Common myeloid progenitor, CD34-positive (primary cell): Measurements from ENCODE around the gene CPT1C.

ENCODE experiments used
- CTCF ChIA-PET: fragments of 350-600 bp; sonication (Branson Sonifier 250); formaldehyde crosslinking; loops from one replicate; lab custom pipeline; 2021; ENCODE audit warnings: antibody characterized with exemption; lab: Charles Lee
- POLR2A ChIA-PET: fragments of 350-600 bp; sonication (Branson Sonifier 250); formaldehyde crosslinking; loops from one replicate; lab custom pipeline; 2021; ENCODE audit warnings: antibody characterized with exemption; lab: Charles Lee
- DNase-seq, 3 donors: peaks; one replicate each; pipeline versions ENCODE4 v3.0.0 to v3.0.0-alpha.2; 2013
- H3K27ac ChIP-seq, 2 experiments: 1 replicate in 1 of 2; 2 replicates in 1 of 2; pipeline ENCODE4 v1.7.0; 2013; ENCODE audit warnings: inconsistent platforms in 2 of 2, low read length in 2 of 2, mild to moderate bottlenecking in 2 of 2, low read depth in 1 of 2, moderate library complexity in 1 of 2; ENCODE audit not compliant: severe bottlenecking in 2 of 2, insufficient read depth in 1 of 2, poor library complexity in 1 of 2
- H3K27me3 ChIP-seq, 5 experiments: replicated peaks in 2 of 5; 1 replicate in 3 of 5; 2 replicates in 2 of 5; pipeline versions ENCODE4 v1.6.1 to v1.7.0; 2013; ENCODE audit warnings: low read length in 4 of 5, mild to moderate bottlenecking in 2 of 5, moderate library complexity in 2 of 5, inconsistent platforms in 1 of 5; ENCODE audit not compliant: insufficient read depth in 5 of 5, control insufficient read depth in 4 of 5
- H3K36me3 ChIP-seq, 4 experiments: 1 replicate in 2 of 4; 2 replicates in 2 of 4; pipeline versions ENCODE4 v1.6.1 to v1.7.0; 2013; ENCODE audit warnings: low read length in 3 of 4, control low read depth in 1 of 4, mild to moderate bottlenecking in 1 of 4; ENCODE audit not compliant: control insufficient read depth in 4 of 4, insufficient read depth in 4 of 4
- H3K4me1 ChIP-seq, 4 experiments: 1 replicate in 3 of 4; 2 replicates in 1 of 4; pipeline versions ENCODE4 v1.6.1 to v1.7.1; 2013; ENCODE audit warnings: low read length in 3 of 4, mild to moderate bottlenecking in 3 of 4, control low read depth in 1 of 4, inconsistent platforms in 1 of 4, moderate library complexity in 1 of 4; ENCODE audit not compliant: control insufficient read depth in 4 of 4, insufficient read depth in 4 of 4; ENCODE audit errors: control extremely low read depth in 1 of 4
- H3K4me3 ChIP-seq, 7 experiments: 1 replicate in 4 of 7; 2 replicates in 3 of 7; pipeline versions ENCODE4 v1.5.1 to v1.7.0; 2013; ENCODE audit warnings: mild to moderate bottlenecking in 7 of 7, low read length in 6 of 7, moderate library complexity in 6 of 7, inconsistent platforms in 2 of 7, low read depth in 2 of 7, control low read depth in 1 of 7; ENCODE audit not compliant: insufficient read depth in 4 of 7, control insufficient read depth in 1 of 7; ENCODE audit errors: extremely low read depth in 1 of 7
- H3K9me3 ChIP-seq, 5 experiments: 1 replicate in 4 of 5; 2 replicates in 1 of 5; pipeline versions ENCODE4 v1.6.1 to v1.7.1; 2013; ENCODE audit warnings: low read length in 4 of 5, mild to moderate bottlenecking in 2 of 5, inconsistent platforms in 1 of 5, low read depth in 1 of 5, moderate library complexity in 1 of 5; ENCODE audit not compliant: control insufficient read depth in 4 of 5, insufficient read depth in 2 of 5; ENCODE audit errors: control extremely low read depth in 1 of 5
- WGBS: methylation state at CpG from one replicate; pipeline ENCODE4 v1.1.5; 2013; ENCODE audit not compliant: insufficient coverage; 5-methylcytosine and 5-hydroxymethylcytosine counted together

CPT1C gene

DNA sequence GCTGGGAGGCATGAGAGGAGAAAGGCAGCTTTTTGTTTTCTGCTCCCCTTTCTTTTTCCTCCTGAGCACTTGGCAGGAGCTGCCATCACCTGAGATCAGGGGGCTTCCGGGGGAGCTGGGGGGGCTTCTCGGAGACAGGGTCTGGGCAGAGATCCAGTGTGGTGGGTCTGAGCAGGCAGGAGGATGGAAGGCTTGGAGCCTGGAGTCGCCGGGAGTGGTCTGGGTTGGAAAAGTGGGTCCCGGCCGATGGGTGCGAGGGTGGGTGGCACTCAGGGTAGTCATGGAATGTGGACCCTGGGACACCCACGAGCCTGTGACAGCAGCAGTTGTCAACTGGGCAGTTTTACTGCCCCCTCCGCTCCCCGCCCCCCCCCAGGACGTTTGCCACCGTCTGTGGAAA, 3.8 kb upstream of the CPT1C start:
- H3K36me3 ChIP-seq, result peaks cover 5 to 68% (median 38%) of the 10 kb centered on the region in 4 experiments
- POLR2A ChIA-PET, result no interaction called here
- WGBS, result 100% methylated on average over 6 of the region's 12 CpGs
- DNase-seq, result no peak
- peaks cover 0 to 33% (median 19%) of the 10 kb centered on the region in 5 experiments for H3K27me3 ChIP-seq
- CTCF ChIA-PET, result interaction anchor here (2.4 kb wide), 1 partner anchor 9 kb away, joined by 7 read pairs; the partner anchor contains the start of gene PRMT1
- no peak overlapping the region for H3K4me3 ChIP-seq
- no peak overlapping the region for H3K27ac ChIP-seq
- peaks cover 0 to 48% (median 29%) of the 10 kb centered on the region in 4 experiments for H3K4me1 ChIP-seq
- H3K9me3 ChIP-seq, result no peaks in the 10 kb centered on the region

DNA sequence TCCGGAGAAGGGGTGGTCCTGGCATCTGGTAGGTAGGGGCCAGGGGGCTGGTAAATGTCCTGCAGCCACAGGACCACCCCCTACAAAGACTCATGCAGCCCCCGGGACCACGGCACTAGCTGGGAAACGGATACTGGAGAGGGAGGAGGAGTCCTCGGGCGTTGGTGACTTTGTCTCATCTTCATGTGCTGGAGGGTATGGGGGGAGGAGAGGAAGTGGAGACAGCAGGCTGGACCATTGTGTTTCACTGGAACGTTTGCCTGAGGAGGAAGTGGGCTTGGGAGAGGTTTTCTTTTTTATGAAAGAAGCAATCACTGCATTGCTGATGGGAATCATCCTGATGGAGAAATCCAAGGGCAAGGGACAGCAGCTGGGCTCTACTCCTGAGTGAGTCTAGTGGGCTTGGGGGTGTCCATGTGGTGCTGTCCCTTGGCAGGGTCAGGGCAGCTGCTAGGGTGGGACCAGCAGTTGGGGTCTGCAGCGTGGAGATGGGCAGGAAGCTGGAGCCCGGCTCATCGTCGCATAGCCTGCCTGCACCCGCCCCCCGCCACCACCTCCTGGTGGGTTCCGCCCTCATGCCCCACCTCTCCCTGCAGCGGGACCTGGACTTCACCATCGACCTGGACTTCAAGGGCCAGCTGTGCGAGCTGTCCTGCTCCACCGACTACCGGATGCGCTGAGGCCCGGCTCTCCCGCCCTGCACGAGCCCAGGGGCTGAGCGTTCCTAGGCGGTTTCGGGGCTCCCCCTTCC, 3.2 kb upstream of the CPT1C start:
- H3K4me1 ChIP-seq, result peaks cover 0 to 48% (median 29%) of the 10 kb centered on the region in 4 experiments
- no peak overlapping the region for H3K4me3 ChIP-seq
- DNase-seq, result no peak
- 70% methylated on average over 20 of the region's 26 CpGs for WGBS
- H3K9me3 ChIP-seq, result no peaks in the 10 kb centered on the region
- H3K27me3 ChIP-seq, result peaks cover 0 to 38% (median 23%) of the 10 kb centered on the region in 5 experiments
- CTCF ChIA-PET, result interaction anchor here (2.4 kb wide), 1 partner anchor 10 kb away, joined by 7 read pairs; the partner anchor contains the start of gene PRMT1
- no peak overlapping the region for H3K27ac ChIP-seq
- H3K36me3 ChIP-seq, result peaks cover 2 to 63% (median 34%) of the 10 kb centered on the region in 4 experiments
- POLR2A ChIA-PET, result interaction anchor here (0.9 kb wide), 1 partner anchor 182 kb away, joined by 3 read pairs; no protein-coding TSS in a partner anchor

DNA sequence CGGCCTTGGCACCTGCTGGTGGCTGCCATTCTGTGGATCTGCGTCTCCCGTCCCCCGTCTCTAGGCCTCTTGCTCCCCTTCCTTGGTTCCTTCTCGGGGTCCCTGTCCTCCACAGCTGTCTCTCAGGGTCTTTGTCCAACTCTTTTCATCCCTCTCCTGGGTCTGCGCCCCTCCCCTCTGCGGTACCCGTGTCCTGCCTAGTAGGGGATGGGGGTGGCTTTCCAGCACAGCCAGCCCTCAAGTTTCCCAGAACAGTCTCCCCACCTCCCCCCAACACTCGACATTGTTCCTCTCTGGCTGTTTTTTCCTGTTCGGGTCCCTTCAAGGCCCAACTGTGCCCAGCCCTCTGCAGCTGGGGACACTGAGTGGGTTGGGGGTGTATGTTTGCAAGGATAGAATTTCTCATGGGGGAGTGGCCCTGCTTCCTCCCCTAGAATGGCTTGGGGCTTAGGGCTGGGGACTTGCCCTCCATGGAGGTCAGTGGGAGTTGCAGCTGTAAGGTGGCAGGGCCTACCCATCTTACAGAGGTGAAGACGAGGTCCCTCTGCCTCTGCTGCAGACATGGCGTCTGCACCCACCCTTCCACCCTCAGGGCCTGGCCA, 2.3 kb upstream of the CPT1C start:
- POLR2A ChIA-PET, result interaction anchor here (0.9 to 1.4 kb wide), 2 partner anchors 12 to 181 kb away, joined by 3 to 4 read pairs; partner anchors contain the start of gene PRMT1
- WGBS, result 78% methylated on average over 6 of the region's 12 CpGs
- no peak for DNase-seq

DNA sequence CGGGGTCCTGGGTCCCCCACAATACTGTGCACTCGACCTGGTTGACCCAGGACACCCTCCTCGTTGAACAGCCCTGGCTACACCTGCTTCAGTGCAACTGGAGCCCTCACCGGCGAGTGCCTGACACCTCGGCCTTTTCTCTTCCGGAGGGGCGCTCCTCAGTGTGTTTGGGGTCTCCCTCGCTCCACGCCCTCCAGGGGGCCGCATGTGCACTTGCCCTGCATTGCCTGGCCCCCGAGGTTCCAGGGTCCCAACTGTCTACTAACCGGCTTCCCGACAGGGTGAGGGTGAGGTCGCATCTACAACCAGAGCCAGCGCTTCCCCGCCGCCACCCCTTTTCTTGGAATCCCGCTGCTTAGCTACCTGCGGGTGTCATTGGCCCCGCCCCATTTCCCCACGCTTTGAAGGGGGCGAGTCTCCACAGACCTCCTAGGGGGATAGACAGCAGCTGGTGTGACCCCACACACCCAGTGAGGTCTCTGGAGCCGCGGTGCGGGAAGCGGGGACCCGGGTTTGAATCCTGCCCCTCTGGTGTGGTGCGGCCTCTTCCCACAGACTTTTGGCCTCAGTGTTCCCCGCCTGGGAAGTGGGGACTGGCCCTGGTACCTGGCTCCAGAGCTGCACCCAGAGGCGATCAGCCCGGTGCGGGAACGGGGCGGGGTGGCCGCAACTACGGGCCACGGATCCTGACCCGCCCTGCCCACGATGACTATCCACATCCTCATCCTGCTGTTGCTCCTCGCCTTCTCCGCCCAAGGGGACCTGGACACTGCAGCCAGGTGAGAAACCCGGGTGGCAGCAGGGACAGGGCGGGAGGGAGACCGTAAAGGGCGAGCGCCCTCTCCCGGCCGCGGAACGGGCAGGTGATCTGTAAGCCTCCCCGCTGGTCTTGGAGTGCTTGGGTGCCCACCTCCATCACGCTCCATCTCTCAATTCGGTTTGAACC, 1.5 kb upstream of the CPT1C start, which contains the start of gene ADM5:
Gene ADM5, plus strand, starts transcription at position 462 of the 946 bp plus-strand sequence. Its CDS starts 244 bp downstream, at position 706.
- Histone ChIP-seq H3K4me1 (peaks cover 0 to 48% (median 29%) of the 10 kb centered on the region in 4 experiments), H3K9me3 (no peaks in the 10 kb centered on the region), H3K27ac (no peak within 1 kb of the TSS), H3K27me3 (peaks cover 0 to 38% (median 23%) of the 10 kb centered on the region in 5 experiments), H3K4me3 (peak within 1 kb of the TSS in 4 of 7 experiments; percentile 3 to 32 (median 7)), H3K36me3 (peaks cover 2 to 50% (median 24%) of the 10 kb centered on the region in 4 experiments)
- CTCF ChIA-PET, result interaction anchor here (1.2 to 2.5 kb wide), 6 partner anchors 9 to 122 kb away, joined by 3 to 8 read pairs (median 4); partner anchors contain the start of gene AP2A1
- WGBS, result 55% methylated on average over 50 of the region's 54 CpGs
- POLR2A ChIA-PET, result interaction anchor here (1.4 kb wide), 1 partner anchor 13 kb away, joined by 4 read pairs; the partner anchor contains the start of gene PRMT1
- DNase-seq, result peak in 2 of 3 donors; percentile 44 to 47

More for the DNA sequence above, 2.3 kb upstream of the CPT1C start:
- peaks cover 0 to 48% (median 29%) of the 10 kb centered on the region in 4 experiments for H3K4me1 ChIP-seq
- H3K27me3 ChIP-seq, result peaks cover 0 to 38% (median 23%) of the 10 kb centered on the region in 5 experiments
- H3K9me3 ChIP-seq, result no peaks in the 10 kb centered on the region
- CTCF ChIA-PET, result interaction anchor here (1.2 to 2.5 kb wide), 5 partner anchors 8 to 123 kb away, joined by 3 to 8 read pairs (median 4); partner anchors contain the start of gene AP2A1
- H3K27ac ChIP-seq, result no peak overlapping the region
- no peak overlapping the region for H3K4me3 ChIP-seq
- H3K36me3 ChIP-seq, result peaks cover 2 to 58% (median 31%) of the 10 kb centered on the region in 4 experiments

DNA sequence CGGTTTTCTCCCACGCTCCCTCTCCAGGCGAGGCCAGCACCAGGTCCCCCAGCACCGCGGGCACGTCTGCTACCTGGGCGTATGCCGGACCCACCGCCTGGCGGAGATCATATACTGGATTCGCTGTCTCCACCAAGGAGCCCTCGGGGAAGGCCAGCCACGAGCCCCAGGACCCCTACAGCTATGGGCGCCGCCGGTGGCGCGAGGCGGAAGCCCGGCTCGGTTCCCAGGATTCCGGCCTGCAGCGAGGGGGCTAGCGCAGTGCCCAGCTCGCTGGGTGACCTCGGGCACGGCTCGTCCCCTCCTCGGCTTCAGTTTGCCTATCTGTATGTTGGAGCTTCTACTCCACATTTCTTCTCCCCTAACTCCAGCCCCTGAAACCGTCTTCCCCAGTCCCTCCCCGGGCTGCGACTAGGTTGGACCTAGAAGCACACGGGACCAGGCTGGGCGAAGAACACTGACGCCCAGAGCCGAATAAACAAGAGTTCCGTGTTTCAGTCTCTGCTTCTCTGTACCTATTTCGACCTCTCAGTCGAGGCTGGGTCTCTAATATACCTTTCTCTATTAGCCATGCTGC, 749 bp upstream of the CPT1C start:
- peaks cover 0 to 48% (median 29%) of the 10 kb centered on the region in 4 experiments for H3K4me1 ChIP-seq
- H3K4me3 ChIP-seq, result peak overlapping the region in 4 of 7 experiments; percentile 3 to 59 (median 22)
- DNase-seq, result no peak
- 40% methylated on average over 39 of the region's 39 CpGs for WGBS
- ChIA-PET POLR2A (interaction anchor here (1.4 kb wide), 2 partner anchors 13 to 14 kb away, joined by 3 to 4 read pairs; partner anchors contain the start of gene PRMT1), CTCF (interaction anchor here (0.5 to 2.5 kb wide), 6 partner anchors 9 to 76 kb away, joined by 3 to 8 read pairs (median 4); partner anchors contain the start of gene AP2A1)
- peaks cover 0 to 38% (median 23%) of the 10 kb centered on the region in 5 experiments for H3K27me3 ChIP-seq
- H3K9me3 ChIP-seq, result no peaks in the 10 kb centered on the region
- H3K36me3 ChIP-seq, result peaks cover 0 to 42% (median 18%) of the 10 kb centered on the region in 4 experiments
- no peak overlapping the region for H3K27ac ChIP-seq
